HG03159 (cell line): ENCODE data around the gene RABL2B.

Source experiments
- ATAC-seq: cut with Tn5 transposase; IDR thresholded peaks from one replicate; pipeline ENCODE4 v1.9.1; 2021; ENCODE audit warnings: mild to moderate bottlenecking, moderate library complexity; ENCODE audit not compliant: unreplicated experiment

The RABL2B gene

GRCh38 chr22:50723991-50724390 lies 59.4 kb downstream of the RABL2B start:
- no peak for ATAC-seq

- no peak for ATAC-seq
These were observed 60.6 kb downstream of the RABL2B start for GRCh38 chr22:50722716-50723428.

GRCh38 chr22:50722048-50722701 lies 61.3 kb downstream of the RABL2B start:
- ATAC-seq, result no peak

- no peak for ATAC-seq
These were observed 62.1 kb downstream of the RABL2B start for GRCh38 chr22:50721257-50721844.

GRCh38 chr22:50720301-50721256 lies 62.9 kb downstream of the RABL2B start:
- ATAC-seq, result no peak

- no peak for ATAC-seq
These were observed 63.6 kb downstream of the RABL2B start for GRCh38 chr22:50719814-50720300.

GRCh38 chr22:50718352-50718709 lies 65.1 kb downstream of the RABL2B start:
- no peak for ATAC-seq

GRCh38 chr22:50717709-50718351 lies 65.6 kb downstream of the RABL2B start:
- no peak for ATAC-seq
